Keratinocyte (primary cell): ENCODE results near the gene BTN2A1. TPM values are rescaled to one million over a fixed set of nuclear protein-coding genes. Genes with fewer than 3 reads are reported as not detected.

Source experiments
- DNase-seq: peaks from one replicate; pipeline ENCODE4 v3.0.0-alpha.2; 2011; ENCODE audit warnings: low read depth, missing footprints, low spot score
- FAIRE-seq: peaks from 2 replicates; lab custom pipeline; 2011; peaks lifted over from hg19 to GRCh38; lab: Jason Lieb, UNC
- H2AFZ ChIP-seq: 2 replicates; pipeline ENCODE4 v1.6.0; 2012; ENCODE audit warnings: low read length, control low read depth, inconsistent platforms; ENCODE audit not compliant: control insufficient read depth
- H3K27ac ChIP-seq: 2 replicates; pipeline ENCODE4 v1.5.1; 2011; ENCODE audit warnings: low read length; ENCODE audit not compliant: control insufficient read depth, insufficient read depth
- H3K27me3 ChIP-seq: 3 replicates; pipeline ENCODE4 v1.6.0; 2011; ENCODE audit warnings: low read length; ENCODE audit not compliant: control insufficient read depth, insufficient read depth; ENCODE audit errors: extremely low read depth
- H3K36me3 ChIP-seq, 2 experiments: 2 replicates in 1 of 2; 3 replicates in 1 of 2; pipeline ENCODE4 v1.5.1; 2011; ENCODE audit warnings: low read length in 2 of 2, mild to moderate bottlenecking in 1 of 2; ENCODE audit not compliant: control insufficient read depth in 2 of 2, insufficient read depth in 2 of 2; ENCODE audit errors: extremely low read depth in 1 of 2
- H3K4me1 ChIP-seq: 3 replicates; pipeline ENCODE4 v1.5.1; 2011; ENCODE audit warnings: low read length; ENCODE audit not compliant: control insufficient read depth, insufficient read depth; ENCODE audit errors: extremely low read depth
- H3K4me2 ChIP-seq: 3 replicates; pipeline ENCODE4 v1.6.0; 2011; ENCODE audit warnings: low read depth, low read length; ENCODE audit not compliant: control insufficient read depth, insufficient read depth; ENCODE audit errors: extremely low read depth
- H3K4me3 ChIP-seq, 3 experiments: fragments of 200-600 bp in 1 of 3; sonication (generic) in 1 of 3; 2 replicates in 2 of 3; 3 replicates in 1 of 3; pipeline ENCODE4 v1.5.1; 2011 to 2016; ENCODE audit warnings: low read length in 3 of 3, mild to moderate bottlenecking in 3 of 3, control low read depth in 2 of 3, inconsistent platforms in 1 of 3, low read depth in 1 of 3, mixed read lengths in 1 of 3, mixed run types in 1 of 3, moderate library complexity in 1 of 3; ENCODE audit not compliant: control insufficient read depth in 2 of 3, insufficient read depth in 2 of 3; ENCODE audit errors: extremely low read depth in 1 of 3
- H3K79me2 ChIP-seq: 2 replicates; pipeline ENCODE4 v1.6.0; 2012; ENCODE audit warnings: low read length; ENCODE audit not compliant: control insufficient read depth, insufficient read depth
- H3K9ac ChIP-seq: 3 replicates; pipeline ENCODE4 v1.6.0; 2011; ENCODE audit warnings: low read length; ENCODE audit not compliant: control insufficient read depth, insufficient read depth; ENCODE audit errors: extremely low read depth
- H3K9me1 ChIP-seq: 3 replicates; pipeline ENCODE4 v1.6.0; 2011; ENCODE audit warnings: low read length; ENCODE audit not compliant: control insufficient read depth, insufficient read depth; ENCODE audit errors: extremely low read depth
- H3K9me3 ChIP-seq: 2 replicates; pipeline ENCODE4 v1.5.1; 2012; ENCODE audit warnings: low read depth, low read length; ENCODE audit not compliant: control insufficient read depth
- H4K20me1 ChIP-seq: 3 replicates; pipeline ENCODE4 v1.6.0; 2011; ENCODE audit warnings: low read length; ENCODE audit not compliant: control insufficient read depth, insufficient read depth; ENCODE audit errors: extremely low read depth
- CTCF ChIP-seq, 3 experiments: IDR thresholded peaks in 1 of 3; conservative IDR thresholded peaks in 1 of 3; optimal IDR thresholded peaks in 1 of 3; 2 replicates in 2 of 3; 3 replicates in 1 of 3; pipeline versions ENCODE3 to v1.5.1; 2011; ENCODE audit warnings: low read length in 3 of 3, mild to moderate bottlenecking in 3 of 3, moderate library complexity in 2 of 3, control low read depth in 1 of 3, inconsistent platforms in 1 of 3; ENCODE audit not compliant: insufficient read depth in 2 of 3; ENCODE audit errors: extremely low read depth in 1 of 3
- EZH2 ChIP-seq: IDR thresholded peaks from one replicate; pipeline ENCODE4 v1.6.1; 2012; ENCODE audit warnings: inconsistent platforms, mild to moderate bottlenecking, low read length, moderate library complexity
- dilution Hi-C: fragments of 300-500 bp; cut with MboI; formaldehyde crosslinking; loops from one replicate; pipeline ENCODE4 v1.7.0; 2020; ENCODE audit warnings: low sequenced_read_pairs; ENCODE audit not compliant: extremely low pct_ligation_motif_present
- polyA plus RNA-seq, 5 experiments: library from polyadenylated mRNA; depleted of rRNA in 3 of 5; stranded (reverse) in 3 of 5; stranded (forward) in 1 of 5; unstranded in 1 of 5; fragments of >200 nt; gene quantifications; 1 replicate in 1 of 5; 2 replicates in 3 of 5; 3 replicates in 1 of 5; pipeline versions ENCODE4 v1.2.1 to v1.2.3, GENCODE V29; 2011 to 2012; ENCODE audit warnings: missing spikeins in 2 of 5, low read depth in 1 of 5, low replicate concordance in 1 of 5

BTN2A1 gene
- polyA plus RNA-seq, 1 donor (not counting 4 experiments of a cell fraction or from before 2014, with no cell fraction given) = 13.9 TPM

GRCh38 chr6:26470643-26471042 is 12.9 kb downstream of the BTN2A1 start:
- Histone ChIP-seq H3K27me3 (no peaks in the 10 kb centered on the region), H3K9me1 (no peaks in the 10 kb centered on the region), H3K4me1 (peaks cover 16% of the 10 kb centered on the region), H3K27ac (no peak overlapping the region), H3K9ac (no peak overlapping the region), H3K4me2 (no peak overlapping the region), H3K4me3 (no peak overlapping the region), H3K79me2 (no peaks in the 10 kb centered on the region), H3K36me3 (peaks cover 14 to 19% of the 10 kb centered on the region in 2 experiments), H4K20me1 (no peaks in the 10 kb centered on the region), H3K9me3 (no peaks in the 10 kb centered on the region), H2AFZ (no peak overlapping the region)
- DNase-seq = no peak
- no peak for FAIRE-seq
- no peak for TF ChIP-seq EZH2
- dilution Hi-C loops = no loop called here

GRCh38 chr6:26471970-26472369 is 14.2 kb downstream of the BTN2A1 start:
- TF ChIP-seq CTCF (optimal IDR thresholded peaks at IDR 0.05 in 1 of 3, IDR thresholded peaks at IDR 0.05 in 1 of 3, conservative IDR thresholded peaks at IDR 0.05 in 1 of 3; ENCODE audit: extremely low read depth in 1 of 3, insufficient read depth in 2 of 3, low read length in 3 of 3) = no peak
- no peak for TF ChIP-seq EZH2
- dilution Hi-C loops = no loop called here
- Histone ChIP-seq H3K36me3 (peaks cover 5 to 15% of the 10 kb centered on the region in 2 experiments), H3K27ac (no peak overlapping the region), H3K27me3 (no peaks in the 10 kb centered on the region), H3K9me3 (no peaks in the 10 kb centered on the region), H3K79me2 (no peaks in the 10 kb centered on the region), H4K20me1 (no peaks in the 10 kb centered on the region), H3K9me1 (no peaks in the 10 kb centered on the region), H3K9ac (no peak overlapping the region), H3K4me1 (peaks cover 16% of the 10 kb centered on the region), H3K4me3 (no peak overlapping the region), H2AFZ (no peak overlapping the region), H3K4me2 (no peak overlapping the region)
- no peak for FAIRE-seq
- no peak for DNase-seq
